ENCODE results near the gene KLHL8. TPM values are rescaled to one million over a fixed set of nuclear protein-coding genes. Genes with fewer than 3 reads are reported as not detected.

KLHL8 gene
- total RNA-seq, 4 donors from 2014 or later: 9.4 to 18.7 (median 13.6) TPM

DNA sequence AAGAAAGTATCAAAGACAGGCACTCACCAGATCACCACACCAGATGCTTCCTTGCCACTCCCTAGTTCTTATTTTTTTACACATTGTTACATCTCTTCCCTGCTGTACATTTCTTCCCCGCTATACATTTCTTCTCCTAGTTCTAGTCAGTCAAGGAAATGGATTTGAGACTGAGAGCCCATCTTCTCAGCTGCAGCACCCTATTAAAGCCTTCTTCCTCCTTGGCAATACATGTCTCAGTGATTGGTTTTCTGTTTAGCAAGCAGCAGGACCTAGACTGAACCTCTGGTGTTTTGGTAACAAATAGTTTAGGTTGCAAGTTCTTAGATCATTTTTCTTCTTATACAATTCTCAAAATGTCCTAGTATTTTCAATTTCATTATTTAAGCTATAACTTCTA, 35.3 kb upstream of the KLHL8 start:
- TF ChIP-seq POLR2AphosphoS5 (IDR thresholded peaks at IDR 0.05) (no peak), POLR2A (IDR thresholded peaks at IDR 0.05) (no peak), CTCF (IDR thresholded peaks at IDR 0.05) (no peak), EP300 (IDR thresholded peaks at IDR 0.05; ENCODE audit: low read depth) (no peak)
- peaks cover 0 to 5% (median 1%) of the 10 kb centered on the region in 4 donors for H3K4me1 ChIP-seq
- H3K27ac ChIP-seq: no peak overlapping the region
- no peaks in the 10 kb centered on the region for H3K36me3 ChIP-seq
- no peaks in the 10 kb centered on the region for H3K27me3 ChIP-seq
- WGBS, 2 donors (ENCODE audit: low coverage in 1 of 2): 93 to 100% methylated on average over 1 of the region's 1 CpG
- peaks cover 0 to 6% of the 10 kb centered on the region in 2 donors for H3K9me3 ChIP-seq
- in situ Hi-C loops (cut with MboI; ENCODE audit: low pct_ligation_motif_present in 1 of 4, low pct_unique_long_range_greater_than_20kb in 1 of 4, low sequenced_read_pairs in 3 of 4) (no loop called here), intact Hi-C loops (cut with DNase I; ENCODE audit: low total_unique reads) (no loop called here)
- no peak for DNase-seq
- no peak overlapping the region for H3K4me3 ChIP-seq

DNA sequence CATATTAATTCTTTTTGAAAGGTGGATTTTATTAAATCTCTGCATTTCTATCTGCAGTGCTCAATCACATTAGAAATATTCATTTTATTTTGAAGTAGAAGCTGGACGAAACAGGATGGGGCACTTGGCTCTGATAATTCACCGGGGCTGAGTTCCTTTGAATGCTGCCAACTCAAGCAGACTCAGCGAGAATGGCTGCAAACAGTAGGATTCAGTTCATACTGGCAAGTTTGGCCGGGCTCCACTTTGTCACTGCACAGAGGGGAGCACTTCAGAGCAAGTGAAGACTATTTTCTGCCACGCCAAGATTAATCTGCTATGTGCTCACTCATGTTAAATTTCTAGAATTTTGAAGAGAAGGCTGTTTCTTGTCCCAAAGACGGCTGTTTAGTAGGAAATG, 30.7 kb upstream of the KLHL8 start:
- intact Hi-C loops (cut with DNase I; ENCODE audit: low total_unique reads): no loop called here
- Histone ChIP-seq H3K27me3 (no peaks in the 10 kb centered on the region), H3K36me3 (no peaks in the 10 kb centered on the region), H3K9me3 (peaks cover 0 to 6% of the 10 kb centered on the region in 2 donors), H3K4me3 (no peak overlapping the region), H3K27ac (no peak overlapping the region), H3K4me1 (peaks cover 0 to 10% (median 4%) of the 10 kb centered on the region in 4 donors)
- peak; percentile 25 for DNase-seq
- in situ Hi-C loops (cut with MboI; ENCODE audit: low pct_ligation_motif_present in 1 of 4, low pct_unique_long_range_greater_than_20kb in 1 of 4, low sequenced_read_pairs in 3 of 4): no loop called here
- TF ChIP-seq POLR2A (IDR thresholded peaks at IDR 0.05) (no peak), CTCF (IDR thresholded peaks at IDR 0.05) (no peak), POLR2AphosphoS5 (IDR thresholded peaks at IDR 0.05) (no peak), EP300 (IDR thresholded peaks at IDR 0.05; ENCODE audit: low read depth) (no peak)
- WGBS, 2 donors (ENCODE audit: low coverage in 1 of 2): 46 to 54% methylated on average over 4 to 6 of the region's 6 CpGs

- DNase-seq: no peak
- no peaks in the 10 kb centered on the region for H3K36me3 ChIP-seq
- intact Hi-C loops (cut with DNase I; ENCODE audit: low total_unique reads) (no loop called here), in situ Hi-C loops (cut with MboI; ENCODE audit: low pct_ligation_motif_present in 1 of 4, low pct_unique_long_range_greater_than_20kb in 1 of 4, low sequenced_read_pairs in 3 of 4) (no loop called here)
- WGBS, 2 donors (ENCODE audit: low coverage in 1 of 2): 58 to 68% methylated on average over 4 to 5 of the region's 5 CpGs
- TF ChIP-seq POLR2AphosphoS5 (IDR thresholded peaks at IDR 0.05) (no peak), EP300 (IDR thresholded peaks at IDR 0.05; ENCODE audit: low read depth) (no peak), CTCF (IDR thresholded peaks at IDR 0.05) (no peak), POLR2A (IDR thresholded peaks at IDR 0.05) (no peak)
- peak overlapping the region in 2 of 4 donors; percentile 9 to 30 for H3K27ac ChIP-seq
- no peaks in the 10 kb centered on the region for H3K27me3 ChIP-seq
- H3K4me3 ChIP-seq: no peak overlapping the region
- H3K4me1 ChIP-seq: peaks cover 0 to 10% (median 4%) of the 10 kb centered on the region in 4 donors
- no peaks in the 10 kb centered on the region for H3K9me3 ChIP-seq
Observed at GRCh38 chr4:87250294-87250693, 29.9 kb upstream of the KLHL8 start.

GRCh38 chr4:87249332-87250019, 29.1 kb upstream of the KLHL8 start:
- in situ Hi-C loops (cut with MboI; ENCODE audit: low pct_ligation_motif_present in 1 of 4, low pct_unique_long_range_greater_than_20kb in 1 of 4, low sequenced_read_pairs in 3 of 4): loop anchor here in 3 of 4 donors (25.0 kb wide), 1 partner anchor 337 kb away; no protein-coding TSS in a partner anchor
- H3K9me3 ChIP-seq: peaks cover 0 to under 1% of the 10 kb centered on the region in 2 donors
- H3K27ac ChIP-seq: peak overlapping the region in 3 of 4 donors; percentile 1 to 30 (median 9)
- DNase-seq: no peak
- peaks cover 0 to 10% (median 4%) of the 10 kb centered on the region in 4 donors for H3K4me1 ChIP-seq
- H3K27me3 ChIP-seq: no peaks in the 10 kb centered on the region
- 21 to 29% methylated on average over 2 of the region's 2 CpGs for WGBS, 2 donors (ENCODE audit: low coverage in 1 of 2)
- no peak overlapping the region for H3K4me3 ChIP-seq
- TF ChIP-seq EP300 (IDR thresholded peaks at IDR 0.05; ENCODE audit: low read depth): no peak
- no peak for TF ChIP-seq CTCF (IDR thresholded peaks at IDR 0.05)
- no peak for TF ChIP-seq POLR2A (IDR thresholded peaks at IDR 0.05)
- no peak for TF ChIP-seq POLR2AphosphoS5 (IDR thresholded peaks at IDR 0.05)
- intact Hi-C loops (cut with DNase I; ENCODE audit: low total_unique reads): no loop called here
- no peaks in the 10 kb centered on the region for H3K36me3 ChIP-seq

All from transverse colon (tissue), 4 donors.